HPDE6-E6E7 (cell line): ENCODE measurements around the gene CFAP54.
A peak's percentile ranks its signal among the peaks of the same experiment; 100 is the strongest.
"Not testable (repeated sequence)": the region's sequence is repeated elsewhere in the genome, so short reads cannot be mapped to it uniquely, and the experiment has no call there.

Experiments used
- DNase-seq: peaks from one replicate; pipeline ENCODE4 v3.0.0; 2011; ENCODE audit warnings: missing footprints; ENCODE audit errors: extremely low spot score

The CFAP54 gene

DNA sequence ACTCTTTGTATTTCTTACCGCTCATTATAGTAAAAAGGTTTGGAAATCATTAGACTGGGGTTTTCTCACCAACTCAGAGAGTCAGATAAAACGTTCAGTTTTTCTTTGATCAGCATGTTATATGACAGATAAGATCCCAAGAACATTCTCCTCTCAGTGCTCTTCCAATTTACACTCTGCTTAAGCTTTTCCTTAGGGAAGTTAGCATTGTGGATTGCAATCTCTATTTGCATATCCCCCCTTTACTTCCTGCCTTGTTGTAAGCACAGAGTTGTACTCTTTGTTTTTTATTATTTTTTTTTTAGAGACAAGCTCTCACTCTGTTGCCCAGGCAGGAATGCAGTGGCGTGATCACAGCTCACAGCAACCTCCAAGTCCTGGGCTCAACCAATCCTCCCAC lies 11.4 kb upstream of the CFAP54 start:
- no peak for DNase-seq

DNA sequence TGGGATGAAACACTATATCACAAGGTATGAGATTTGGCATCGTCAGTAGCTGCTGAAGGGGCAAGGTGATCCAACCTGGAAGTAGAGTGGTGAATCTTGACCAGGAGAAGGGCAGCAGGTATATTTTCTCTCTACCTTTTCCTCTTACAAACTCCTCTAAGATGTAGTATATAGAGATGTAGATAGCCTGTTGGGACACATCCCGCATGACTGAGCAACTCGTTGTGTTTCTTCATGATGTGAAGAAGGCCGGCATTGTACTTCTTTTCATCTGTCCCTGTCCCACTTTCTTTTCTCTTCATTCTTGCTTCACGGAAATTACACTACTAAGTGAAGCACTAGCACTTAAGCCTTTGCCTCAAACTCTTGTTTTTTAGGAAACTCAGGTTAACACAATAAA lies 7.3 kb upstream of the CFAP54 start:
- no peak for DNase-seq

- DNase-seq = no peak
Measured at GRCh38 chr12:96483116-96483515, 6.3 kb upstream of the CFAP54 start.

GRCh38 chr12:96486751-96487613 lies 2.4 kb upstream of the CFAP54 start:
- peak; percentile 58 for DNase-seq

DNA sequence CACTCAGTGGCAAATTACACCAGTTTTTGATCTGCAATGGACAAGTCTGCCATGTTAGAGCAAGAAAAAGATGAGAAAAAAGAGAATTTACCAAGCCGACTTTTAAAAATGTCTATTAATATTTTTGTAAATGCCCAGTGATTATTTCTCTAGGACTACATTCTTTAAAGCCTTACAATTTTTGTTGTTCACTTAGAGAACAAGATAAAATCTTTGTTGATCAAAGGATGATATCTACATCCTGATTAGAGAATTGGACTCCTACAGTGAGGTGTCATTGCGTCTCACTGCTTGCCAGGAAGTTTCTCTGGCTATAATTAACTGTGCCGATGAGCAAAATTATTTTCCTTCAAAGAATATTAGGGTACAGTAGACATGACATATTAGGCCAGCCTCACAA lies 1.7 kb upstream of the CFAP54 start:
- DNase-seq = no peak

DNA sequence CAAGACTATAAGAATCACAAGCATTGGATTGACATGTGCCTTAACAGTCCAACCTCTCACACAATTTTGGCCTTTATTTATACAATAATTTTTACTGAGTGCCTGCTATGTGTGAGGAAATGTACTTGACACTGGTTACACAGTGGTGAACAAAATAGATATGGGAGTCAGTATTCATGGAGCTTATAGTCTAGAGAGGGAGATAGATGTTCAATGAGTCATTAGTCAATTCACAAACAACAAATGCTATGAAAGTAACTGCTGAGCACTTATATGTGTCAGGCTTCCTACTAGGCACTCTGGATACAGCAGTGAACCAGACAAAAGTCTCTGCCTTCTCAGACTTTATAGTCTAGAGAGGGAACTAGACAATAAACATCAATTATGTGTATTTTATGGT lies 3.7 kb downstream of the CFAP54 start:
- DNase-seq = no peak

DNA sequence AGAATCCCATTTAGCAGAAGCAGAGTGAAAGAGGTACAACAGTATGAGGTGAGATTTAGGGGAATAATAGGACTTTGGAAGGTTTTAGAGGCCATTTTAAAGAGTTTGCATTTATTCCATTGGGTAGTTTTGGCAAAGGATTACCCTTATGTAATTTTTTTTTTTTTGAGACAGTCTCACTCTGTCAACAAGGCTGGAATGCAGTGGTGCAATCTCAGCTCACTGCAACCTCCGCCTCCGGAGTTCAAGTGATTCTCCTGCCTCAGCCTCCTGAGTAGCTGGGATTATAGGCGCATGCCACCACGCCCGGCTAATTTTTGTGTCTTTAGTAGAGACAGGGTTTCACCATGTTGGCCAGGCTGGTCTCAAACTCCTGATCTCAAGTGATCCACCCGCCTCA lies 4.8 kb downstream of the CFAP54 start:
- not testable (repeated sequence) for DNase-seq

DNA sequence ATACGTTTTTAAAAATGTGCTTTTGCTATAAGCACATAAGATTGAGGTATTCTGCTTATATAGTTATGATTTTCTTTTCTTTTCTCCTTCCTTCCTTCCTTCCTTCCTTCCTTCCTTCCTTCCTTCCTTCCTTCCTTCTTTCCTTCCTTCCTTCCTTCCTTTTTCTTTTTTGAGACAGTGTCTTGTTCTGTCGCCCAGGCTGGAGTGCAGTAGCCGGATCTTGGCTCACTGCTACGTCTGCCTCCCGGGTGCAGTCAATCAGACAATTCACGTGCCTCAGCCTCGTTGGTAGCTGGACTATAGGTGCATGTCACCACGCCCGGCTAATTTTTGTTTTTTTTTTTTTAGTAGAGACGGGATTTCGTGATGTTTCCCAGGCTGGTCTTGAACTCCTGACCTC lies 5.8 kb downstream of the CFAP54 start:
- DNase-seq = no peak

DNA sequence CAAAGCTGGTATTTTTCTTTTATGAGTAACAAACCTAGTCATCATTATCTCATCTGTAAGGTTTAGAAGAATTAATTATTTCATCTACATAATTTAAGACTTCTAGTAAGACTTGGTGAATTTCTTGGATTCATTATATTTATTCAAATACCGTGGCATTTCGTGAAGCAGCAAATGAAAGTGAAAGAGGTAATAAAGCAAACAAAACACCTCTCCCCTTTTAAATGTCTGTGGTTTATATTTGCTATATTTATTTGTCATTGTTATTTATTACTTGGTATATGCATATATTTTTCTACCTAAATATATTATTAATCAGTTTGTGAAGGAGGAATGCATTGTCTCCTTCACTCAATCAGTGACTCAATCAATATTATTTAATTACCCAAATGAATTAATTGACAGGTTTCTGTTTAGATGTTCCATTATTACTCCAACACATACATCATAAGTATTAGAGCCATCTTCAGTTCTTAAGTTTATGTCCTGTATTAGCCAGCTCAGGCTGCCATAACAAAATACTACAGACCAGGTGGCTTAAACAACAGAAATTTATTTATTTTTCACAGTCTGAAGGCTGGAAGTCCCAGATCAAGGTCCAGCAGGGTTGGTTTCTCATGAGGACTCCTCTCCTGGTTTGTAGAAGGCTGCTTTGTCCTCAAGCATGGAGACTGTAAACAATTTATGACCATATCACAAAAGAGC lies 6.6 kb downstream of the CFAP54 start:
- DNase-seq = no peak

- DNase-seq = no peak
Measured at GRCh38 chr12:96496944-96497343, 7.6 kb downstream of the CFAP54 start.

DNA sequence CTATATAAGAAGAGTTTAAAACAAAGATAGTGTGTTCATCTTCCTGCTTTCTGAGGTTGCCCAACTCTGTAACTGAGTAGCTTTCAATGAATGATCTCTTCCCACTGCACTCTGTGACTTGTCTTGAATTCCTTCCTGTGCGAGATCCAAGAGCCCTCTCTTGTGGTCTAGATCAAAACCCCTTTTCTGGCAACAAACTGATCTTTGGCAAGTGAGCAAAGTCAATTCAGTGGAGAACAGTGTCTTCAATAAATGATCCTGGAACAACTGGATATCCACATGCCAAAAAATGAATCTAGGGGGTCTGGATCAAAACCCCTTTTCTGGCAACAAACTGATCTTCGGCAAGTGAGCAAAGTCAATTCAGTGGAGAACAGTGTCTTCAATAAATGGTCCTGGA lies 8.5 kb downstream of the CFAP54 start:
- no peak for DNase-seq

- no peak for DNase-seq
Measured at GRCh38 chr12:96500693-96501092, 11.3 kb downstream of the CFAP54 start.

DNA sequence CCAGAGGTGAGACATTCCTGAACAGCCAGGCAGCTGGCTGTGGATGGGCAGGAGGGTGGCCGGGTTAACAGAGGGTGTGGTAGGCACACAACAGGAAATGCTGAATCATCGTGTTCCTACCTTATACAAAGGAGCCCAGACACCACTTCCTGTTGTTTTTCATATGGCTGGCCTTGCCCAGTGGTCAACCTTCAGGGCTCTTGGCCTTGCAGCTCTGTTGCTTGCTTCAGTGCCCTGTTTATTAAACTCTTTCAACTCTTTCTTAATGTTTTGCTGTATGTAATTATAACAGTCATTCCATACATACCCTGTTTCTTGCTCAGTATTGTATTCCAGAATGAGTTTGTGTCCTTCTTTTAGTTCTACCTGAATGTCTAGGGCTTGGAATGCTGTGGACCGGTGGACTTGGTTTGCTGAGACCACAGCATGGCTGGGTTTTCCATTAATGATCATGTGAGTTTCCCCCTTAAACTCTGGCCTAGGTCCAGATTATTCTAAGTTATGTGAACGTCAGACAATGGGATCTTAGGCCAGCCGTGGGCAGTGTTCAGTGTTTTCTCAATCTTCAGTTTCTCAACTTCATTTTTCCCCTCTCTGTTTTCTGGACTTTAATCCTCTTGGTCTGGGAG lies 11.9 kb downstream of the CFAP54 start:
- peak; percentile 97 for DNase-seq

DNA sequence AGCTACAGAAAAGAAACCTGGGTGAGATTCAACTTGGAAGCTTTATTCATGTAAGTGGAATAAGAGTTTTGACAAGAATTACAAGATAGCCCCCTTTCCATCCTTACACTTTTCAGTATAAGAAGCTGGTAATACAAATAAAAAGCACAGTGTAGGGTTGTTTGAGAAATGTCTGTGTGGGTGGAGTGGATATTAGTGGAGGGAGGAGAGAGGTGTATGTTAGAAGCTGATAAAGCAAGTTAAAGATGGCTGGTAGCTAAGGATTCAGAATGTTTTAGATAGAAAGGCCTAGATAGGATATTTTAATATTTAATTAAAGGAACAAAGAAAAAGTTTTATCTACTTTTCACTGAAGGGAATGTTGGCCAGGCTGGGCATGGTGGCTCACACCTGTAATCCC lies 12.5 kb downstream of the CFAP54 start:
- no peak for DNase-seq

DNA sequence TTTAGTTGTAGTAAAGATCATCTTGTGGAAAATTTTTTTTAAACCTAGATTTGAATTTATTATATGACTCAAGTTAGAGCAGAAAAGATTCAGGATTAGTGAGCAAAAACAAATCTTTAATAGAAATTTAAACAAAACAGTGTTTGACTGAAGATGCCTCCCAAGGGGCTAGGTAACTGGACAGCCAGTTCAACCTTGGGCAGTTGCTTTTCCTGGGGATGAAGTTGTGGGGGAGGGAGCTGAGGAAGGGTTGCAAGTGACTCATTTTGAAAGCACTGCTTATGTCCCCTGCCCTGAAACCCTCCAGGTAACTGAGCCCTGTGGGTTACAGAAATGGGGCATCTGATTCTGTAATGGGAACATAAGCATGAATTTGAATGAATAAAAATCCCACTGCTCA lies 13.1 kb downstream of the CFAP54 start:
- no peak for DNase-seq

DNA sequence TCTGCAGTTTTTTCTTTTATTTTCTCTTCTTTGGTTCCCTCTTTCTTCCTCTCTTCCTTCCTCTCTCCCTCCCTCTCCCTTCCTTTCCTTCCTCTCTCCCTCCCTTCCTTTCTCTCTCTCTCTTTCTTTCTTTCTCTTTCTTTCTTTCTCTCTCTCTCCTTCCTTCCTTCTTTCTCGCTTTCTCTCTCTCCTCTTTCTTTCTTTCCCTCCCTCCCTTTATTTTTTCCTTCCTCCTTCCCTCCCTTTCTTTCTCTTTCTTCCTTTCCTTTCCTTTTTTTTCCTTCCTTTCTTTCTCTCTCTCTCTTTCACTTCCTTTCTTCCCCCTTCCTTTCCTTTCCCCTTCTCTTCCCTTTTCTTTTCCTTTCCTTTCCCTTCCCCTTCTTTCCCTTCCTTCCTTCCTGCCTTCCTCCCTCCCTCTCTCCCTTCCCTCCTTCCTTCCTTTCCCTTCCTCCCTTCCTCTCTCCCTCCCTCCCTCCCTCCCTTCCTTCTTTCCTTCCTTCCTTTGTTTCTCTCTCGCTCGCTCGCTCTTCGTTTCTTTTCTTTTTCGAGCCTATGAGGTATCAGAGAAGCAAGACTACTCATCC lies 13.7 kb downstream of the CFAP54 start:
- DNase-seq = no peak

GRCh38 chr12:96503976-96504375 lies 14.6 kb downstream of the CFAP54 start:
- DNase-seq = no peak

- no peak for DNase-seq
Measured at GRCh38 chr12:96506776-96507175, 17.4 kb downstream of the CFAP54 start.

- DNase-seq = no peak
Measured at GRCh38 chr12:96510306-96510764, 21.0 kb downstream of the CFAP54 start.

GRCh38 chr12:96513166-96513565 lies 23.8 kb downstream of the CFAP54 start:
- DNase-seq = no peak

DNA sequence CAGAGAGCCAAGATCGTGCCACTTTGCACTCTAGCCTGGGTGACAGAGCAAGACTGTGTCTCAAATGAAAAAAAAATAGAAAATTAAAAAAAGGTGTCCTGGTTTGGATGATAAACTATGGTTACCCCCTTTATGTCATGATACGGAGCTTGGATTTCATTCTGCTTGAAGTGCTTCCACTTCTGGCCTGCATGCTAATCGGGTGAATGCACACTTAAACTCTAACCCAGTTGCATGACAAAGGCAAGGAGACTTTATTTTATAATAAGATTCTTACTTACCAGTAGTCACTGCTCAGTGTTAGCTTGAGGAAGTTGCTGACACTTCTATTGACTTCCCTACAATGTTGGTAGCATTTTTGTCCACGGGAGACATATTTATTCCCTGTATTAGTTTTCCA lies 24.3 kb downstream of the CFAP54 start:
- no peak for DNase-seq

GRCh38 chr12:96514328-96514727 lies 25.0 kb downstream of the CFAP54 start:
- DNase-seq = no peak
